ENCODE results near the gene MYO9B.
A peak's percentile ranks its signal among the peaks of the same experiment; 100 is the strongest.
"Not testable (repeated sequence)": the region's sequence is repeated elsewhere in the genome, so short reads cannot be mapped to it uniquely, and the experiment has no call there.

The MYO9B gene

DNA sequence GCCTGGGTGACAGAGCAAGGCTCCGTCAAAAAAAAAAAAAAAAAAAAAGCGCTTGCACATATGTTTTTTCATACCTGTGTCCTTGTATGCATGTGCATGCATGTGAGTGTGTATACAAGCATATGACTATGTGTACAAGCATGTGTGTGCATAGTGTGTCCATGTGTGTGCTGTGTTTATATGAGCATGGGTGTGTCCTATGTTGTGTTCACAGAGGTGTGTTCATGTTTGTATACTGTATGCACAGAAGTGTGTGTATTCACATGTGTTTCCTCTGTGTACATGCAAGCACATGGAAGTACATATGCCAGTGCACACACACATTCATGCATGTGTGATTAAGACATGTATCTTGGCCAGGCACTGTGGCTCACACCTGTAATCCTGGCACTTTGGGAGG lies 17.1 kb downstream of the MYO9B start:
- no peak overlapping the region for H3K27ac Mint-ChIP-seq
- no peaks in the 10 kb centered on the region for H3K27me3 Mint-ChIP-seq
- H3K9me3 Mint-ChIP-seq = no peaks in the 10 kb centered on the region
- peaks cover 44% of the 10 kb centered on the region for H3K4me1 Mint-ChIP-seq
- no peak for DNase-seq
- H3K36me3 Mint-ChIP-seq (ENCODE audit: low read depth) = peaks cover 10% of the 10 kb centered on the region
- H3K4me3 Mint-ChIP-seq = no peak overlapping the region
- ATAC-seq = no peak

DNA sequence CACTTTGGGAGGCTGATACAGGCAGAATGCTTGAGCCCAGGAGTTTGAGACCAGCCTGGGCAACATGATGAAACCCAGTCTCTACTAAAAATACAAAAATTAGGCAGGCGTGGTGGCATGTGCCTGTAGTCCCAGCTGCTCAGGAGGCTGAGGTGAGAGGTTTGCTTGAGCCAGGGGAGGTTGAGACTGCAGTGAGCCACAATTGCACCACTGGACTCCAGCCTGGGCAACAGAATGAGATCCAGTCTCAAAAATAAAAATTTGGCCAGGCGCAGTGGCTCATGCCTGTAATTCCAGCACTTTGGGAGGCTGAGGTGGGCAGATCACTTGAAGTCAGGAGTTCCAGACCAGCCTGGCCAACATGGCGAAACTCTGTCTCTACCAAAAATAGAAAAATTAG lies 19.1 kb downstream of the MYO9B start:
- not testable (repeated sequence) for H3K27ac Mint-ChIP-seq, H3K27me3 Mint-ChIP-seq, DNase-seq, H3K4me3 Mint-ChIP-seq, H3K9me3 Mint-ChIP-seq, ATAC-seq
- peaks cover 39% of the 10 kb centered on the region for H3K4me1 Mint-ChIP-seq
- peaks cover 13% of the 10 kb centered on the region for H3K36me3 Mint-ChIP-seq (ENCODE audit: low read depth)

DNA sequence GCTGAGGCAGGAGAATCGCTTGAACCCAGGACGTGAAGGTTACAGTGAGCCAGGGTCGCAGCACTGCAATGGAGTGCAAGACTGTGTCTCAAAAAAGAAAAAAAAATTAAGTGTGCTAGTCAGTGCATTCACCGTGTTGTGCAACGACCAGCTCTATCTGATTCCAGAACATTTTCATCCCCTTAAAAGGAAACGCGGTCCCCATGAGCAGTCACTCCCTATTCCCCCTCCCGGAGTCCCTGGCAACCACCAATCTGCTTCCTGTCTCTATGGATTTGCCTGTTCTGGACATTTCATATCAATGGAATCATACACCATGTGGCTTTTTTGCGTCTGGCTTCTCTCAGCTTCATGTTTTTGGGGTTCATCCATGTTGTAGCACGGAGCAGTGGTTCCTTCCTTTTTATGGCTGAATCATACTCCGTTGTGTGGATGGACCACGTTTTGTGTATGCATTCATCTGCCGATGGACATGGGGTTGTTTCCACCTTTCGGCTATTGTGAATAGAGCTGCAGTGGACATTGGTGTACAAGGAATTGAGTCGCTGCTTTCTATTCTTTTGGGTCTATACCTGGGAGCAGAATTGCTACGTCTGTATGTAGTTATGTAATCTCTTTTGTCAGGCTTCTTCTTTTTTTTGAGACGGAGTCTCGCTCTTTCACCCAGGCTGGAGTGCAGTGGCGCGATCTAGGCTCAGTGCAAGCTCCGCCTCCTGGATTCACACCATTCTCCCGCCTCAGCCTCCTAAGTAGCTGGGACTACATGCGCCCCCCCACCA lies 19.8 kb downstream of the MYO9B start:
- Mint-ChIP-seq H3K27ac (no peak overlapping the region), H3K4me3 (no peak overlapping the region), H3K36me3 (ENCODE audit: low read depth) (peaks cover 11% of the 10 kb centered on the region), H3K9me3 (no peaks in the 10 kb centered on the region), H3K27me3 (no peaks in the 10 kb centered on the region), H3K4me1 (peaks cover 33% of the 10 kb centered on the region)
- no peak for DNase-seq
- no peak for ATAC-seq

DNA sequence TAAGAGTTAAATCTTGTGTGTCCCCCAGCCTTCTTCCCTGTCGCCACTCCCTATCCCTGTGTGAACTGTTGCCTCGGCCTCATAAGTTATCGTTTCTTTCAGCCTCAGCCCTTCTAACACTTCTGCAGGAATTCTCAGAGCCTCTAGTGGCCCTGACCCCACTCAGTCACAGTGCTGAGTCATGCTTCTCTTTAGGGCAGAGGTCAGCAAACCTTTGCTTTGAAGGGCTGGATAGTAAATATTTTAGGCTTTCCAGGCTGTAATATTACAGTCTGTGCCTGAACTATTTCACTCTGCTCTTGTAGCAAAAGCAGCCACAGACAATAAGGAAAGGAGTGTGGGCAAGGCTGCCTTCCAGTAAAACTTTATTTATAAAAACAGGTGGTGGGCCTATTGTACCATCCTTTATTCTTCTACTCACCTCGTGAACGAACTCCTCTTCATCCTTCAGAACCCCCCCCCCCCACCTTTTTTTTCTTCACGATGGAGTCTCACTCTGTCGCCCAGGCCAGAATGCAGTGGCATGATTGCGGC lies 22.1 kb downstream of the MYO9B start:
- no peak overlapping the region for H3K4me3 Mint-ChIP-seq
- no peak overlapping the region for H3K27ac Mint-ChIP-seq
- H3K36me3 Mint-ChIP-seq (ENCODE audit: low read depth) = peaks cover 22% of the 10 kb centered on the region
- H3K9me3 Mint-ChIP-seq = no peaks in the 10 kb centered on the region
- H3K27me3 Mint-ChIP-seq = no peaks in the 10 kb centered on the region
- DNase-seq (no peak), ATAC-seq (no peak)
- H3K4me1 Mint-ChIP-seq = peaks cover 21% of the 10 kb centered on the region

DNA sequence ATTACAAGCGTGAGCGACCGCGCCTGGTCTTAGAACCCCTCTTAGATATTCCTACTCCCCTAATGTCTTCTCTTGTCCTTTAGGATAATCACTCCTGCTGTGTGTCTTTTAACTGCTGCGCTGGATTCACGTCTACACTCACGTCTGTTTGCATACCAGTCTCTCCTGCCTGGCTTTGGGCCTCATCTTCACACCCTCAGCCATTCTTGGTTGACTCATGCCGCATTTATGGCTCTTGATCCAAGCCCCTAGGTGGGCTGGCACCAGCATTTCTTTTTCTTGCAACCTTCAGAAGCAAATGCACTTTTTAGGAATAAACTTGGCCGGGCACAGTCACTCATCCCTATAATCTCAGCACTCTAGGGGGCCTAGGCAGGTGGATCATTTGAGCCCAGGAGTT lies 22.7 kb downstream of the MYO9B start:
- no peaks in the 10 kb centered on the region for H3K27me3 Mint-ChIP-seq
- DNase-seq (no peak), ATAC-seq (no peak)
- H3K9me3 Mint-ChIP-seq = no peaks in the 10 kb centered on the region
- H3K36me3 Mint-ChIP-seq (ENCODE audit: low read depth) = peaks cover 29% of the 10 kb centered on the region
- H3K27ac Mint-ChIP-seq = no peak overlapping the region
- H3K4me1 Mint-ChIP-seq = peaks cover 21% of the 10 kb centered on the region
- no peak overlapping the region for H3K4me3 Mint-ChIP-seq

DNA sequence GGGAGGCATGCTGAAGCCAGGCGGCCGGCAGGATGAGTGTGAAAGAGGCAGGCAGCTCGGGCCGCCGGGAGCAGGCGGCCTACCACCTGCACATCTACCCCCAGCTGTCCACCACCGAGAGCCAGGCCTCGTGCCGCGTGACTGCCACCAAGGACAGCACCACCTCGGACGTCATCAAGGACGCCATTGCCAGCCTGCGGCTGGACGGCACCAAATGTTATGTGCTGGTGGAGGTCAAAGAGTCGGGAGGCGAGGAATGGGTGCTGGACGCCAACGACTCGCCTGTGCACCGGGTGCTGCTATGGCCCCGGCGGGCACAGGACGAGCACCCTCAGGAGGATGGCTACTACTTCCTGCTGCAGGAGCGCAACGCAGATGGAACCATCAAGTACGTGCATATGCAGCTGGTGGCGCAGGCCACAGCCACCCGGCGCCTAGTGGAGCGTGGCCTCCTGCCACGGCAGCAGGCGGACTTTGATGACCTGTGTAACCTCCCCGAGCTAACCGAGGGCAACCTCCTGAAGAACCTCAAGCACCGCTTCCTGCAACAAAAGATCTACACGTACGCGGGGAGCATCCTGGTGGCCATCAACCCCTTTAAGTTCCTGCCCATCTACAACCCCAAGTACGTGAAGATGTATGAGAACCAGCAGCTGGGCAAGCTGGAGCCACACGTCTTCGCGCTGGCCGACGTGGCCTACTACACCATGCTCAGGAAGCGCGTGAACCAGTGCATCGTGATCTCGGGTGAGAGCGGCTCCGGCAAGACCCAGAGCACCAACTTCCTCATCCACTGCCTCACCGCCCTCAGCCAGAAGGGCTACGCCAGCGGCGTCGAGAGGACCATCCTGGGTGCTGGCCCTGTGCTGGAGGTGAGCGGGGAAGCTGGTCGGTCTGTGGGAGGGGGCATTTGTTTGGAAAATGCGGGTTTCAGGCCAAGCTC lies 26.4 kb downstream of the MYO9B start:
- no peak for DNase-seq
- H3K36me3 Mint-ChIP-seq (ENCODE audit: low read depth) = peaks cover 24% of the 10 kb centered on the region
- ATAC-seq = no peak
- no peak overlapping the region for H3K4me3 Mint-ChIP-seq
- no peaks in the 10 kb centered on the region for H3K9me3 Mint-ChIP-seq
- peaks cover 23% of the 10 kb centered on the region for H3K4me1 Mint-ChIP-seq
- no peaks in the 10 kb centered on the region for H3K27me3 Mint-ChIP-seq
- H3K27ac Mint-ChIP-seq = no peak overlapping the region

DNA sequence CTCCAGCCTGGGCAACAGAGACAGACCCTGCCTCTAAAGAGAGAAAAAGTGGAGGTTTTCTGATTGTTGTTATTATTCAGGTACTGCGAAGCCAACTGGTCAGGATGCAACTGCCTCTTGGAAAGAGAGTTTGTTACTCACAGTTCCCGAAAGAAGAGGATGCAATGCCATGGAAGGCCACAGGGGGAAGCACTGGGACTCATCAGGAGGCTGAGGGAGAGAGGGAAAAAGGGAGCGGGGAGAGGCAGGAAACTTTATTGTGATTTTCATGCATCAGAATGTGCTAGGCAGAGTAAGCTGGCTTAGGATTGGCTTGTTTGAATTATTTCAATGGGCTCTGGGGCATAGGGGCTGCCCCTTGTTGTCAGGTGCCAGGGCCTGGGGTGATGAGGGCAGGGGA lies 27.6 kb downstream of the MYO9B start:
- no peaks in the 10 kb centered on the region for H3K27me3 Mint-ChIP-seq
- H3K4me3 Mint-ChIP-seq = no peak overlapping the region
- ATAC-seq (no peak), DNase-seq (peak; percentile 33)
- H3K9me3 Mint-ChIP-seq = no peaks in the 10 kb centered on the region
- no peak overlapping the region for H3K27ac Mint-ChIP-seq
- peaks cover 30% of the 10 kb centered on the region for H3K4me1 Mint-ChIP-seq
- H3K36me3 Mint-ChIP-seq (ENCODE audit: low read depth) = peaks cover 27% of the 10 kb centered on the region

DNA sequence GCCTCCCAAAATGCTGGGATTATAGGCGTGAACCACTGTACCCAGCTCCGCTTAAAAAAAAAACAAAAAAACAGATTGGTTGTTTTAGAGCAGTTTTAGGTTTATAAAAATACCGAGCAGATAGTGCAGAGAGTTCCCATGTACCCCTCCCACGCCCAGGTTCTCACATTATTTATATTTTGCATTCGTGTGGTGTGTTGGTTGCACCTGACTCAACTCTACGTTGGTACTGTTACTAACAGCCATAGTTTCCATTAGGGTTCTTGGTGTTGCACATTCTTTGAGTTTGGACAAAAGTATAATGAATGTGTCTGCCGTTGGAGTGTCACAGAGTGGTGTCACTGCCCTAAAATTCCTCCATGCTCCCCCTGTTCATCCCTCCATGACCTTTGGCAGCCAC lies 29.1 kb downstream of the MYO9B start:
- no peak for DNase-seq
- no peak overlapping the region for H3K4me3 Mint-ChIP-seq
- no peak overlapping the region for H3K27ac Mint-ChIP-seq
- H3K9me3 Mint-ChIP-seq = no peaks in the 10 kb centered on the region
- H3K4me1 Mint-ChIP-seq = peaks cover 37% of the 10 kb centered on the region
- ATAC-seq = no peak
- H3K36me3 Mint-ChIP-seq (ENCODE audit: low read depth) = peaks cover 30% of the 10 kb centered on the region
- H3K27me3 Mint-ChIP-seq = no peaks in the 10 kb centered on the region

DNA sequence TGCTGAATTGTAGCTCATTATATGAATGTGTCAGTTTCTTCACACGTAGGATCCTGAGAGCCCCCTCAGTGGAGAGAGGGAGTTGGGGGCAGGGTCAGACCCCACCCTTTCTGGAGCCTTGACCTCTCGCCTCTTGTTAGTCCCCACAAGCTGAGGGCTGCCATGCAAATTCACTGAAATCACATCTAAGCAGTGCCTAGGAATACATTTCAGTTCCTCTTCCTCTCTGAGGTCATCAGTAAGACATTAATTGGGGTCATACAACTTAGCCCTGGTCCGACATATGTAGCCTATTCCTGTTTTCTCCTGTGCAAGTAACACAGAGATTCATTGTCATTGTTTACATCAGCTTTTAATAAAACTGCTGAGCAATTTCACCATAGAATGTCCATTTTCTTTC lies 30.0 kb downstream of the MYO9B start:
- Mint-ChIP-seq H3K27me3 (no peaks in the 10 kb centered on the region), H3K9me3 (no peaks in the 10 kb centered on the region), H3K27ac (no peak overlapping the region), H3K4me3 (no peak overlapping the region), H3K36me3 (ENCODE audit: low read depth) (peaks cover 30% of the 10 kb centered on the region), H3K4me1 (peaks cover 44% of the 10 kb centered on the region)
- no peak for DNase-seq
- ATAC-seq = no peak

DNA sequence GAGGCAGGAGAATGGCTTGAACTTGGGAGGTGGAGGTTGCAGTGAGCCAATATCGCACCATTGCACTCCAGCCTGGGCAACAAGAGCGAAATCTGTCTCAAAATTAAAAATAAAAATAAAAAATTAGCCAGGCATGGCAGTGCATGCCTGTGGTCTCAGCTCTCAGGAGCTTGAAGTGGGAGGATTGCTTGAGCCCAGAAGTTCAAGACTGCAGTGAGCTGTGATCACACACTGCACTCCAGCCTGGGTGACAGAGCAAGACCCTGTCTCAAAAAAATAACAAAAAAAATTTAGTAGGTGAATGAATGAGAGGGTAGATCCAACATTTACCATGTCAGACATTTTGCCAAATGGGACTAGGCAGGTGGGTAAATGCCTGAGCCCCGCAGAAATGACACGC lies 31.4 kb downstream of the MYO9B start:
- DNase-seq, H3K27ac Mint-ChIP-seq, H3K27me3 Mint-ChIP-seq, H3K4me3 Mint-ChIP-seq, H3K9me3 Mint-ChIP-seq, ATAC-seq: not testable (repeated sequence)
- Mint-ChIP-seq H3K36me3 (ENCODE audit: low read depth) (peaks cover 31% of the 10 kb centered on the region), H3K4me1 (peaks cover 51% of the 10 kb centered on the region)

DNA sequence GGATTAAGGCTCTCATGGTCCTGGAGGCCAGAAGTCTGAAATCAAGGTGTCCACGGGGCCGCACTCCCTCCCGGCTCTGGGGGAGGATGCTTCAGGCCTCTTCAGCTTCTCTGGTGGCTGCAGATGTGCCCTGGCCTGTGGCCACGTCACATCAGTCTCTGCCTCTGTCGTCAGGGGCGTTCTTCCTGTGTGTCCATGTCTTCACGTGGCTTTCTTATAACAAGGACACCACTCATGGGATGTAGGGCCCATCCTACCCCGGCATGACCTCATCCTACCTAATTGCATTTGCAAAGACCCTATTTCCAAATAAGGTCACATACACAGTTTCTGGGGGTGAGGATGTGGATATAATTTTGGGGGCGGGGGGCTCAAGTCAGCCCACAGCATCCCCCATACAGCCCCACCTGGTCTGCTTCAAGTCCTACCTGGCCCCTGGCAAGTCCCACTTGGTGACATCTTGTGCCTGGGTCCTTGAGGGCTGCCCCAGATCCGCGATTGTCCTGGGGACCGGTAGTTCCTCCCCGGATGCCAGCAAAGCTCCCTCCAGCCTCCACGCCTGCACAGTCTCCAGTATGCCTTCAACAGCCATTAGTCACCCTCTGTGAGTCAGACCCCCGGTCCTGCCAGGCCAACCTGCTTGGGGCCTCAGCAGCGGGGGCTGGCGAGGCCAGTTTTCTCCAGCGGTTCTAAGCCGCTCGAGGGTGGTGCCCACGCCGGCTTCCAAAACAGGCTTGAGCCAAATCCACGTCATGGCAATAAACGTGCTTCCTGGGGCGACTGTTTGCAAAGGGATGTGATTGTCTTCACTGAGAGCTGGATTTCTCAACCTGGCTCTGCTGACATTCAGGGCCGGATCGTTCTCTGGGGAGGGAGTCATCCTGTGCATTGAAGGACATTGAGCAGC lies 32.2 kb downstream of the MYO9B start:
- peaks cover 51% of the 10 kb centered on the region for H3K4me1 Mint-ChIP-seq
- DNase-seq = peak; percentile 21

DNA sequence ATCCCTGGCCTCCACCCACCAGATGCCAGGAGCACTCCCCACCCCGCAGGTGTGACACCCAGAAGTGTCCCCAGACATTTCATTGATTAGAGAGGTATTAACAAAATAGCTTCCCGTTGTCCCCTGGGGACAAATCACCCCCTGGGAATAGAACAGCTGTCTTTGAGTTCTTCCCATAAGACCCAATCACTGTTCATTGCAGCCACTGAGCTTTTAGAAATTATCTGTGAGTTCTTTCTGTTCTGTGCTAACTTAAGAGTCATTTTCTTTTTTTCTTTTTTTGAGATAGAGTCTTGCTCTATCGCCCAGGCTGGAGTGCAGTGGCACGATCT lies 32.8 kb downstream of the MYO9B start:
- no peaks in the 10 kb centered on the region for H3K9me3 Mint-ChIP-seq
- H3K4me3 Mint-ChIP-seq = no peak overlapping the region
- peaks cover 49% of the 10 kb centered on the region for H3K4me1 Mint-ChIP-seq

More for the DNA sequence above, 32.2 kb downstream of the MYO9B start:
- Mint-ChIP-seq H3K27me3 (no peaks in the 10 kb centered on the region), H3K4me3 (no peak overlapping the region), H3K9me3 (no peaks in the 10 kb centered on the region), H3K36me3 (ENCODE audit: low read depth) (peaks cover 23% of the 10 kb centered on the region), H3K27ac (no peak overlapping the region)
- ATAC-seq = peak; percentile 68

DNA sequence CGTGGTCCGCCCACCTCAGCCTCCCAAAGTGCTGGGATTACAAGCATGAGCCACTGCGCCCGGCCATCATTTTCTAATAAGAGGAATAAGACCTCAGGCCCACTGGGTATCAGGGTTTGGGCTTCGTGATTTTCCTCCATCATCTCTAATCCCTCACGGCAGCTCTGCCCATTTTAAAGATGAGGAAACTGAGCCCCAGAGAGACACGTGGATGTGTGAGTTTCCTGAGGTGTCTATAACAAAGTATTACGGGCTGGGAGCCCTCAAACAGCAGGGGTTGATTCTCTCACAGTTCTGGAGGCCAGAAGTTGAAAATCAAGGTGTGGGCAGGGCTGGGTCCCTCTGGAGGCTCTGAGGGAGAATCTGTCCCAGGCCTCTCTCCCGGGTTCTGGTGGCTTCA lies 33.7 kb downstream of the MYO9B start:
- H3K9me3 Mint-ChIP-seq = no peaks in the 10 kb centered on the region
- DNase-seq (no peak), ATAC-seq (no peak)
- peaks cover 18% of the 10 kb centered on the region for H3K36me3 Mint-ChIP-seq (ENCODE audit: low read depth)
- H3K4me3 Mint-ChIP-seq = no peak overlapping the region
- H3K27ac Mint-ChIP-seq = no peak overlapping the region
- no peaks in the 10 kb centered on the region for H3K27me3 Mint-ChIP-seq
- peaks cover 49% of the 10 kb centered on the region for H3K4me1 Mint-ChIP-seq

More for the DNA sequence above, 32.8 kb downstream of the MYO9B start:
- no peak for DNase-seq
- ATAC-seq = no peak
- H3K27ac Mint-ChIP-seq = no peak overlapping the region
- no peaks in the 10 kb centered on the region for H3K27me3 Mint-ChIP-seq
- H3K36me3 Mint-ChIP-seq (ENCODE audit: low read depth) = peaks cover 19% of the 10 kb centered on the region

DNA sequence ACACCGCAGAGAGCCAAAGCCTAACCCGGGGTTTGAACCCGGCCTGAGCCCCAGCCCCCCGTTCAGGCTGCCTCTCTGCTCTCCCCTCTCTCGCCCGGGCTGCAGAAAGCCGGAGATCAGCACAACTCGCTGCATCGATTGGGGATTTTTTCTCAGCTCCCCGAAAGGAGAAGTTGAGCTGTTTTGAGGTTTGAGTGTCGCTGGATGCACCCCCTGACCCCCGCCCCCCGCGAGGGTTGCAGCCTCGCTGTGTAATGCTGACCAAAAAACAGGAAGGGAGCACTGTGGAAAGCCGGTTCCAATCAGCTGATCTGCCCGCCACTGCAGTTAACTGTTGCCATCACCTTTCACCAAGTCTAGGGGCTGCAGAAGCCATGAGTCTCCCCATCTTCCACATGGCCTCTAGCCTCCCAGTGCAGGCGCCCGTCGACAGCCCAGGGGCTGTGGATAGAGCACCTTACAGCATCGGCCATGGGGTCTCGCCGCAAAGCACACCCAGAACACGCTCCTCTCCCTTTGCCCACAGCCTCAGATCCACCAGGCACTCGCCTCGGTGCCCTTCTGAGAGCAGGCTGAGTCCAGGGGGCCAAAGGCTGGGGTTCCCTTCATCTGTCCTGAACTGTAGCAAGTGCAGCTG lies 34.5 kb downstream of the MYO9B start:
- DNase-seq = peak; percentile 45
- ATAC-seq = peak; percentile 69
- Mint-ChIP-seq H3K4me3 (peak overlapping the region; percentile 4), H3K9me3 (no peaks in the 10 kb centered on the region), H3K4me1 (peaks cover 46% of the 10 kb centered on the region), H3K27me3 (no peaks in the 10 kb centered on the region), H3K36me3 (ENCODE audit: low read depth) (peaks cover 19% of the 10 kb centered on the region), H3K27ac (peak overlapping the region; percentile 46)
